ENCODE results near the gene PNMA8C. TPM values are rescaled to one million over a fixed set of nuclear protein-coding genes. Genes with fewer than 3 reads are reported as not detected.
"Not testable (repeated sequence)": the region's sequence is repeated elsewhere in the genome, so short reads cannot be mapped to it uniquely, and the experiment has no call there.

PNMA8C gene
- total RNA-seq, 1 donor from 2014 or later: 0.53 TPM

GRCh38 chr19:46435009-46435408 is 6.3 kb upstream of the PNMA8C start:
- DNase-seq (ENCODE audit: low spot score in 2 of 2): no peak
- no peaks in the 10 kb centered on the region for H3K4me1 ChIP-seq
- TF ChIP-seq, protein P1, sequence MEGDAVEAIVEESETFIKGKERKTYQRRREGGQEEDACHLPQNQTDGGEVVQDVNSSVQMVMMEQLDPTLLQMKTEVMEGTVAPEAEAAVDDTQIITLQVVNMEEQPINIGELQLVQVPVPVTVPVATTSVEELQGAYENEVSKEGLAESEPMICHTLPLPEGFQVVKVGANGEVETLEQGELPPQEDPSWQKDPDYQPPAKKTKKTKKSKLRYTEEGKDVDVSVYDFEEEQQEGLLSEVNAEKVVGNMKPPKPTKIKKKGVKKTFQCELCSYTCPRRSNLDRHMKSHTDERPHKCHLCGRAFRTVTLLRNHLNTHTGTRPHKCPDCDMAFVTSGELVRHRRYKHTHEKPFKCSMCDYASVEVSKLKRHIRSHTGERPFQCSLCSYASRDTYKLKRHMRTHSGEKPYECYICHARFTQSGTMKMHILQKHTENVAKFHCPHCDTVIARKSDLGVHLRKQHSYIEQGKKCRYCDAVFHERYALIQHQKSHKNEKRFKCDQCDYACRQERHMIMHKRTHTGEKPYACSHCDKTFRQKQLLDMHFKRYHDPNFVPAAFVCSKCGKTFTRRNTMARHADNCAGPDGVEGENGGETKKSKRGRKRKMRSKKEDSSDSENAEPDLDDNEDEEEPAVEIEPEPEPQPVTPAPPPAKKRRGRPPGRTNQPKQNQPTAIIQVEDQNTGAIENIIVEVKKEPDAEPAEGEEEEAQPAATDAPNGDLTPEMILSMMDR (IDR thresholded peaks at IDR 0.05): no peak
- H3K36me3 ChIP-seq: no peaks in the 10 kb centered on the region
- H3K9me3 ChIP-seq: no peaks in the 10 kb centered on the region
- H3K27ac ChIP-seq: no peak overlapping the region
- no peak overlapping the region for H3K4me3 ChIP-seq
- intact Hi-C loops (cut with DNase I): no loop called here
- H3K27me3 ChIP-seq: no peaks in the 10 kb centered on the region

DNA sequence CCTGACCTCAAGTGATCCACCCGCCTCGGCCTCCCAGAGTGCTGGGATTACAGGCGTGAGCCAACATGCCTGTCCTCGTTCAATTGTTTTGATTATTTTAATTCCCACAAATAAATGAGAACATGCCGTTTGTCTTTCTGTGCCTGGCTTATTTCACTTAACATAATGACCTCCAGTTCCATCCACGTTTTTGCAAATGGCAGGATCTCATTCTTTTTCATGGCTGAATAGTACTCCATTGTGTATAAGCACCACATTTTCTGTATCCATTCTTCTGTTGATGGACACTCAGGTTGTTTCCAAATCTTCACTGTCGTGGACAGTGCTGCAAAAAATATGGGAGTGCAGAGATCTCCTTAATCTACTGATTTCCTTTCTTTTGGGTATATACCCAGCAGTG is 4.7 kb upstream of the PNMA8C start:
- H3K27ac ChIP-seq; H3K27me3 ChIP-seq; H3K4me1 ChIP-seq; DNase-seq (ENCODE audit: low spot score in 2 of 2); H3K9me3 ChIP-seq; intact Hi-C loops (cut with DNase I); H3K4me3 ChIP-seq; H3K36me3 ChIP-seq: not testable (repeated sequence)

GRCh38 chr19:46431824-46432223 is 3.1 kb upstream of the PNMA8C start:
- Histone ChIP-seq H3K9me3 (no peaks in the 10 kb centered on the region), H3K27ac (no peak overlapping the region), H3K4me3 (no peak overlapping the region), H3K36me3 (no peaks in the 10 kb centered on the region), H3K27me3 (no peaks in the 10 kb centered on the region), H3K4me1 (peaks cover 2 to 6% of the 10 kb centered on the region in 2 donors)
- intact Hi-C loops (cut with DNase I): no loop called here
- no peak for DNase-seq (ENCODE audit: low spot score in 2 of 2)
- TF ChIP-seq, protein P1 (IDR thresholded peaks at IDR 0.05): no peak

GRCh38 chr19:46429999-46430398 is 1.3 kb upstream of the PNMA8C start:
- DNase-seq (ENCODE audit: low spot score in 2 of 2): no peak
- Histone ChIP-seq H3K9me3 (no peaks in the 10 kb centered on the region), H3K4me1 (peaks cover 7 to 11% of the 10 kb centered on the region in 2 donors), H3K27me3 (no peaks in the 10 kb centered on the region), H3K36me3 (no peaks in the 10 kb centered on the region), H3K4me3 (no peak overlapping the region), H3K27ac (no peak overlapping the region)
- TF ChIP-seq, protein P1 (IDR thresholded peaks at IDR 0.05): no peak
- intact Hi-C loops (cut with DNase I): loop anchor here (2.0 kb wide), 1 partner anchor 51 kb away; no protein-coding TSS in a partner anchor

DNA sequence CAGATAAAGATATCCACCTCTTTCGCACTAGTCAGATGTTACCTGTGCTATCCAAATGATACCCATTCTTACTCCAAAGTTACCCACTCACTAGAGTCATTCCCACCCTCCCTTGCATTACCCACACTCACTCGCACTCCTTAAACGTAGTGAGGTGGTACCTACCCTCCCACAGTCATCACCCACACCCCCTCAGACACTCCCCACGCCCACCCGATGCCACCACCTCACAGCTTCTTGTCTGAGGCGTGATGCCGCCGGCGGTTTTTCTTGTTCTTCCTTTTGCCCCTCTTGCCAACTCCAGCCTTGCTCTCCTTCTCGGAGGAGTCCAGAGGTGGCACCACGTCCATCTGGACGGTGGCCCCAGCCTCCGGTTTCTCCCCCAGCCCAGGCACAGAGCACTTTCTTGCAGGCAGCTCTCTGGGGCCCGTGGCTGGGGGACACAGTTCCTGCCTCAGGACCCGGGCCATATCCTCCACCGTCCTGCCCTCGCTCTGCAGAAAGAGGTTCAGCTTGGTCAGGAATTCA is 1.2 kb downstream of the PNMA8C start:
- Histone ChIP-seq H3K4me3 (peak overlapping the region; percentile 62 to 73), H3K27ac (peak overlapping the region; percentile 71 to 76), H3K9me3 (no peaks in the 10 kb centered on the region), H3K27me3 (no peaks in the 10 kb centered on the region), H3K36me3 (no peaks in the 10 kb centered on the region), H3K4me1 (peaks cover 7 to 11% of the 10 kb centered on the region in 2 donors)
- DNase-seq (ENCODE audit: low spot score in 2 of 2): no peak
- intact Hi-C loops (cut with DNase I): loop anchor here (2.0 kb wide), 1 partner anchor 53 kb away; no protein-coding TSS in a partner anchor
- TF ChIP-seq, protein P1 (IDR thresholded peaks at IDR 0.05): no peak

DNA sequence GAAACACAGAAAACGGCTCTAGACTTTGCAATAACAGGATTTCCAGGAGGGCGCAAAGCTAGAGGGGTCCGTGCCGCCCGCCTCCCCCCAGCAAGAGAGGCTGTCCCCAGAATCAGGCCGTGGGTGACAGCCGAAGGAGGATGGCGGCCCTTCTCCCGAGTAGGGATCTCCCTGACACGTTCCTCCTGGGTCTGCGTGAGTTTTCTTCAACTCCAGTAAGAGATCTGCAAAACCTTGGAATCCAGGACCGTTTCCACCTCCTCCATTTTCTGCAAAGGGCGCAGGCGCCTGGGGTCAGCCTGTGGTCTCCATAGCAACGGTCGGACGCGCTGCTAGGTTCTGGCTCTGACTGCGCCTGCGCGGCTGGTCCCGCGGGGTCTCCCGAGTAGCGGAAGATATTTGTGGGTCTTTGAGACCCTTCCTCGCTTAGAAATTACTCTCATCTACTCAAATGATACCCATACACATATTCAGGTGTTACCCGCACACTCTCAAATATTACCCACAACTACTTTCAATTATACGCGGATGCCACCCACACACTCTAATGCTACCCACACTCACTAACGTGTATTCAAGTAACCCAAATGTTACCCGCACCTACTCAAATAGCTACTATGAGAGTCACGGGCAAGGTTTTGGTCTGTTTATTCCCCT is 2.1 kb downstream of the PNMA8C start:
- H3K9me3 ChIP-seq: no peaks in the 10 kb centered on the region
- peak in 1 of 2 donors; percentile 81 for DNase-seq (ENCODE audit: low spot score in 2 of 2)

More for the DNA sequence above, 2.1 kb downstream of the PNMA8C start:
- Histone ChIP-seq H3K36me3 (no peaks in the 10 kb centered on the region), H3K27ac (peak overlapping the region; percentile 59 to 76), H3K27me3 (no peaks in the 10 kb centered on the region), H3K4me1 (peaks cover 7 to 11% of the 10 kb centered on the region in 2 donors), H3K4me3 (peak overlapping the region; percentile 62 to 73)
- TF ChIP-seq, protein P1 (IDR thresholded peaks at IDR 0.05): no peak
- intact Hi-C loops (cut with DNase I): no loop called here
